Keratinocyte (primary cell): Measurements from ENCODE around the gene RPH3AL. TPM values are rescaled to one million over a fixed set of nuclear protein-coding genes. Genes with fewer than 3 reads are reported as not detected.

ENCODE experiments used
- DNase-seq: peaks from one replicate; pipeline ENCODE4 v3.0.0-alpha.2; 2011; ENCODE audit warnings: low read depth, missing footprints, low spot score
- FAIRE-seq: peaks from 2 replicates; lab custom pipeline; 2011; peaks lifted over from hg19 to GRCh38; lab: Jason Lieb, UNC
- H2AFZ ChIP-seq: 2 replicates; pipeline ENCODE4 v1.6.0; 2012; ENCODE audit warnings: low read length, control low read depth, inconsistent platforms; ENCODE audit not compliant: control insufficient read depth
- H3K27ac ChIP-seq: 2 replicates; pipeline ENCODE4 v1.5.1; 2011; ENCODE audit warnings: low read length; ENCODE audit not compliant: control insufficient read depth, insufficient read depth
- H3K27me3 ChIP-seq: 3 replicates; pipeline ENCODE4 v1.6.0; 2011; ENCODE audit warnings: low read length; ENCODE audit not compliant: control insufficient read depth, insufficient read depth; ENCODE audit errors: extremely low read depth
- H3K36me3 ChIP-seq, 2 experiments: 2 replicates in 1 of 2; 3 replicates in 1 of 2; pipeline ENCODE4 v1.5.1; 2011; ENCODE audit warnings: low read length in 2 of 2, mild to moderate bottlenecking in 1 of 2; ENCODE audit not compliant: control insufficient read depth in 2 of 2, insufficient read depth in 2 of 2; ENCODE audit errors: extremely low read depth in 1 of 2
- H3K4me1 ChIP-seq: 3 replicates; pipeline ENCODE4 v1.5.1; 2011; ENCODE audit warnings: low read length; ENCODE audit not compliant: control insufficient read depth, insufficient read depth; ENCODE audit errors: extremely low read depth
- H3K4me2 ChIP-seq: 3 replicates; pipeline ENCODE4 v1.6.0; 2011; ENCODE audit warnings: low read depth, low read length; ENCODE audit not compliant: control insufficient read depth, insufficient read depth; ENCODE audit errors: extremely low read depth
- H3K4me3 ChIP-seq, 3 experiments: fragments of 200-600 bp in 1 of 3; sonication (generic) in 1 of 3; 2 replicates in 2 of 3; 3 replicates in 1 of 3; pipeline ENCODE4 v1.5.1; 2011 to 2016; ENCODE audit warnings: low read length in 3 of 3, mild to moderate bottlenecking in 3 of 3, control low read depth in 2 of 3, inconsistent platforms in 1 of 3, low read depth in 1 of 3, mixed read lengths in 1 of 3, mixed run types in 1 of 3, moderate library complexity in 1 of 3; ENCODE audit not compliant: control insufficient read depth in 2 of 3, insufficient read depth in 2 of 3; ENCODE audit errors: extremely low read depth in 1 of 3
- H3K79me2 ChIP-seq: 2 replicates; pipeline ENCODE4 v1.6.0; 2012; ENCODE audit warnings: low read length; ENCODE audit not compliant: control insufficient read depth, insufficient read depth
- H3K9ac ChIP-seq: 3 replicates; pipeline ENCODE4 v1.6.0; 2011; ENCODE audit warnings: low read length; ENCODE audit not compliant: control insufficient read depth, insufficient read depth; ENCODE audit errors: extremely low read depth
- H3K9me1 ChIP-seq: 3 replicates; pipeline ENCODE4 v1.6.0; 2011; ENCODE audit warnings: low read length; ENCODE audit not compliant: control insufficient read depth, insufficient read depth; ENCODE audit errors: extremely low read depth
- H3K9me3 ChIP-seq: 2 replicates; pipeline ENCODE4 v1.5.1; 2012; ENCODE audit warnings: low read depth, low read length; ENCODE audit not compliant: control insufficient read depth
- H4K20me1 ChIP-seq: 3 replicates; pipeline ENCODE4 v1.6.0; 2011; ENCODE audit warnings: low read length; ENCODE audit not compliant: control insufficient read depth, insufficient read depth; ENCODE audit errors: extremely low read depth
- CTCF ChIP-seq, 3 experiments: IDR thresholded peaks in 1 of 3; conservative IDR thresholded peaks in 1 of 3; optimal IDR thresholded peaks in 1 of 3; 2 replicates in 2 of 3; 3 replicates in 1 of 3; pipeline versions ENCODE3 to v1.5.1; 2011; ENCODE audit warnings: low read length in 3 of 3, mild to moderate bottlenecking in 3 of 3, moderate library complexity in 2 of 3, control low read depth in 1 of 3, inconsistent platforms in 1 of 3; ENCODE audit not compliant: insufficient read depth in 2 of 3; ENCODE audit errors: extremely low read depth in 1 of 3
- EZH2 ChIP-seq: IDR thresholded peaks from one replicate; pipeline ENCODE4 v1.6.1; 2012; ENCODE audit warnings: inconsistent platforms, mild to moderate bottlenecking, low read length, moderate library complexity
- dilution Hi-C: fragments of 300-500 bp; cut with MboI; formaldehyde crosslinking; loops from one replicate; pipeline ENCODE4 v1.7.0; 2020; ENCODE audit warnings: low sequenced_read_pairs; ENCODE audit not compliant: extremely low pct_ligation_motif_present
- polyA plus RNA-seq, 5 experiments: library from polyadenylated mRNA; depleted of rRNA in 3 of 5; stranded (reverse) in 3 of 5; stranded (forward) in 1 of 5; unstranded in 1 of 5; fragments of >200 nt; gene quantifications; 1 replicate in 1 of 5; 2 replicates in 3 of 5; 3 replicates in 1 of 5; pipeline versions ENCODE4 v1.2.1 to v1.2.3, GENCODE V29; 2011 to 2012; ENCODE audit warnings: missing spikeins in 2 of 5, low read depth in 1 of 5, low replicate concordance in 1 of 5

RPH3AL gene
- polyA plus RNA-seq, 1 donor (not counting 4 experiments of a cell fraction or from before 2014, with no cell fraction given): 0.31 TPM

GRCh38 chr17:299546-299945, 53.1 kb downstream of the RPH3AL start:
- DNase-seq (no peak), FAIRE-seq (no peak)
- H3K4me3 ChIP-seq: no peak overlapping the region
- no peak overlapping the region for H3K4me2 ChIP-seq
- no peaks in the 10 kb centered on the region for H3K4me1 ChIP-seq
- dilution Hi-C loops: no loop called here
- TF ChIP-seq EZH2 (no peak), CTCF (optimal IDR thresholded peaks at IDR 0.05 in 1 of 3, IDR thresholded peaks at IDR 0.05 in 1 of 3, conservative IDR thresholded peaks at IDR 0.05 in 1 of 3; ENCODE audit: extremely low read depth in 1 of 3, insufficient read depth in 2 of 3, low read length in 3 of 3) (no peak)
- H3K27me3 ChIP-seq: no peaks in the 10 kb centered on the region
- no peaks in the 10 kb centered on the region for H3K79me2 ChIP-seq
- no peaks in the 10 kb centered on the region for H3K9me3 ChIP-seq
- no peak overlapping the region for H2AFZ ChIP-seq
- H4K20me1 ChIP-seq: no peaks in the 10 kb centered on the region
- H3K9me1 ChIP-seq: no peaks in the 10 kb centered on the region
- no peak overlapping the region for H3K9ac ChIP-seq
- no peaks in the 10 kb centered on the region for H3K36me3 ChIP-seq
- H3K27ac ChIP-seq: no peak overlapping the region

- Histone ChIP-seq H3K9me1 (no peaks in the 10 kb centered on the region), H3K9ac (no peak overlapping the region), H3K27me3 (no peaks in the 10 kb centered on the region), H4K20me1 (no peaks in the 10 kb centered on the region), H3K4me1 (no peaks in the 10 kb centered on the region), H3K79me2 (no peaks in the 10 kb centered on the region), H3K4me2 (no peak overlapping the region), H3K27ac (no peak overlapping the region), H2AFZ (no peak overlapping the region), H3K4me3 (no peak overlapping the region), H3K36me3 (no peaks in the 10 kb centered on the region), H3K9me3 (no peaks in the 10 kb centered on the region)
- DNase-seq (no peak), FAIRE-seq (no peak)
- dilution Hi-C loops: no loop called here
- no peak for TF ChIP-seq CTCF (optimal IDR thresholded peaks at IDR 0.05 in 1 of 3, IDR thresholded peaks at IDR 0.05 in 1 of 3, conservative IDR thresholded peaks at IDR 0.05 in 1 of 3; ENCODE audit: extremely low read depth in 1 of 3, insufficient read depth in 2 of 3, low read length in 3 of 3)
- no peak for TF ChIP-seq EZH2
Measured at GRCh38 chr17:298791-299450, 53.7 kb downstream of the RPH3AL start.
